NCI-H2107 (cell line): ENCODE measurements around the gene NAALAD2.
"Not testable (repeated sequence)": the region's sequence is repeated elsewhere in the genome, so short reads cannot be mapped to it uniquely, and the experiment has no call there.

Experiments
- DNase-seq: peaks from one replicate; lab custom pipeline; 2025; lab: John Stamatoyannopoulos, UW

NAALAD2 gene

GRCh38 chr11:90134478-90135003, at the start of gene NAALAD2:
Gene NAALAD2, plus strand, starts transcription at chr11:90134663. Its CDS starts 96 bp downstream, at chr11:90134759.
- no peak for DNase-seq

GRCh38 chr11:90085650-90086049, 48.8 kb upstream of the NAALAD2 start, which contains the start of gene UBTFL1:
Gene UBTFL1, plus strand, starts transcription at chr11:90085950. Its CDS starts 0 bp downstream, at chr11:90085950.
- DNase-seq = not testable (repeated sequence)

GRCh38 chr11:90088731-90089130, 45.7 kb upstream of the NAALAD2 start:
- DNase-seq = not testable (repeated sequence)

GRCh38 chr11:90095230-90095924, 39.1 kb upstream of the NAALAD2 start:
- DNase-seq = not testable (repeated sequence)

- not testable (repeated sequence) for DNase-seq
Observed at GRCh38 chr11:90098261-90098660, 36.2 kb upstream of the NAALAD2 start.

- DNase-seq = no peak
Observed at GRCh38 chr11:90100431-90100830, 34.0 kb upstream of the NAALAD2 start.

GRCh38 chr11:90113541-90113940, 20.9 kb upstream of the NAALAD2 start:
- DNase-seq = no peak

GRCh38 chr11:90120191-90120590, 14.3 kb upstream of the NAALAD2 start:
- no peak for DNase-seq

- no peak for DNase-seq
Observed at GRCh38 chr11:90124371-90124770, 10.1 kb upstream of the NAALAD2 start.

- no peak for DNase-seq
Observed at GRCh38 chr11:90124946-90125345, 9.5 kb upstream of the NAALAD2 start.

- no peak for DNase-seq
Observed at GRCh38 chr11:90133560-90134477, 644 bp upstream of the NAALAD2 start.

GRCh38 chr11:90135016-90135415, 553 bp downstream of the NAALAD2 start:
- no peak for DNase-seq

GRCh38 chr11:90148900-90149299, 14.4 kb downstream of the NAALAD2 start:
- no peak for DNase-seq

- DNase-seq = not testable (repeated sequence)
Observed at GRCh38 chr11:90166982-90167573, 32.6 kb downstream of the NAALAD2 start.

- not testable (repeated sequence) for DNase-seq
Observed at GRCh38 chr11:90167704-90168103, 33.2 kb downstream of the NAALAD2 start.

- DNase-seq = no peak
Observed at GRCh38 chr11:90168571-90168970, 34.1 kb downstream of the NAALAD2 start.

- DNase-seq = no peak
Observed at GRCh38 chr11:90171359-90171758, 36.9 kb downstream of the NAALAD2 start.

GRCh38 chr11:90176069-90176468, 41.6 kb downstream of the NAALAD2 start:
- no peak for DNase-seq

- no peak for DNase-seq
Observed at GRCh38 chr11:90178751-90179150, 44.3 kb downstream of the NAALAD2 start.

- no peak for DNase-seq
Observed at GRCh38 chr11:90179923-90180322, 45.5 kb downstream of the NAALAD2 start.

GRCh38 chr11:90187839-90188238, 53.4 kb downstream of the NAALAD2 start:
- no peak for DNase-seq

- no peak for DNase-seq
Observed at GRCh38 chr11:90189011-90189410, 54.5 kb downstream of the NAALAD2 start.
